Psoas muscle (tissue), 8 donors: ENCODE results near the gene ATP8A2. TPM values are rescaled to one million over a fixed set of nuclear protein-coding genes. Genes with fewer than 3 reads are reported as not detected.

Source experiments
- ATAC-seq, 4 donors: fragments of 200-7000 bp; cut with Tn5 transposase; one replicate each; pipeline ENCODE4 v1.9.1; 2020; ENCODE audit warnings: moderate library complexity in 3 of 4, mild to moderate bottlenecking in 2 of 4
- DNase-seq, 2 donors: peaks; one replicate each; pipeline ENCODE4 v3.0.0-alpha.2; 2020
- H3K27ac ChIP-seq: fragments of 200-600 bp; one replicate; pipeline ENCODE4 v1.8.0; 2022
- H3K27me3 ChIP-seq, 3 donors: fragments of 200-600 bp in 1 of 3; one replicate each; pipeline versions ENCODE4 v1.6.1 to v1.8.0; 2013 to 2022; ENCODE audit warnings: low read length in 2 of 3, mild to moderate bottlenecking in 2 of 3, moderate library complexity in 1 of 3; ENCODE audit not compliant: insufficient read depth in 3 of 3
- H3K36me3 ChIP-seq, 2 donors: fragments of 200-600 bp in 1 of 2; one replicate each; pipeline versions ENCODE4 v1.6.1 to v1.8.0; 2013 to 2022; ENCODE audit warnings: low read depth in 1 of 2, mild to moderate bottlenecking in 1 of 2, moderate library complexity in 1 of 2; ENCODE audit not compliant: insufficient read depth in 1 of 2
- H3K4me1 ChIP-seq: fragments of 200-600 bp; one replicate; pipeline ENCODE4 v1.8.0; 2022
- H3K4me3 ChIP-seq: fragments of 200-600 bp; one replicate; pipeline ENCODE4 v1.8.0; 2022; ENCODE audit warnings: mild to moderate bottlenecking
- H3K9me3 ChIP-seq: fragments of 200-600 bp; one replicate; pipeline ENCODE4 v1.8.0; 2022
- WGBS, 3 donors: extraction: QIAGEN DNeasy Blood & Tissue Kit; methylation state at CpG; one replicate each; pipeline versions ENCODE4 v1.1.6 to v1.1.7; 2013; 5-methylcytosine and 5-hydroxymethylcytosine counted together
- intact Hi-C, 2 donors: fragments of 100-400 bp; cut with DNase I; formaldehyde crosslinking; loops; one replicate each; pipeline versions ENCODE4 v1.11.0 to v1.14.2; 2022
- polyA plus RNA-seq, 3 donors: library from polyadenylated mRNA; stranded (reverse); fragments of 200-250 nt; gene quantifications; one replicate each; pipeline ENCODE4 v1.2.3, GENCODE V29; 2013
- total RNA-seq, 4 donors: library from RNA; stranded (reverse); fragmentation: NEBNext Ultra II Directional in 2 of 4; extraction: Animal tissue kit (Norgen Biotek cat#: 25700) in 2 of 4; gene quantifications; one replicate each; pipeline versions ENCODE4 v1.2.1 to v1.2.4, GENCODE V29; 2021 to 2023
- TF ChIP-seq, protein P1 (sequence below): fragments of 200-600 bp; IDR thresholded peaks from one replicate; pipeline ENCODE4 v1.8.0; 2022; ENCODE audit warnings: antibody characterized with exemption
- donor health status: healthy with polysubstance abuse.
- donor health status: DM: no; HTN: no; CAD: no; lungs with moderate emphysema.
- donor health status: Bipolar disorder and iron deficiency.
- donor health status: healthy.
- donor health status: DM: yes; HTN: yes; CAD: no.
- donor health status: DM: no; HTN: no; CAD: no.
- donor health status: DM: no; HTN: no; CAD: no.
- donor health status: DM: yes; HTN: yes; CAD: no.

ATP8A2 gene
- total and polyA plus RNA-seq, 7 donors: 0.02 to 0.22 (median 0.04) TPM; not detected in 2

DNA sequence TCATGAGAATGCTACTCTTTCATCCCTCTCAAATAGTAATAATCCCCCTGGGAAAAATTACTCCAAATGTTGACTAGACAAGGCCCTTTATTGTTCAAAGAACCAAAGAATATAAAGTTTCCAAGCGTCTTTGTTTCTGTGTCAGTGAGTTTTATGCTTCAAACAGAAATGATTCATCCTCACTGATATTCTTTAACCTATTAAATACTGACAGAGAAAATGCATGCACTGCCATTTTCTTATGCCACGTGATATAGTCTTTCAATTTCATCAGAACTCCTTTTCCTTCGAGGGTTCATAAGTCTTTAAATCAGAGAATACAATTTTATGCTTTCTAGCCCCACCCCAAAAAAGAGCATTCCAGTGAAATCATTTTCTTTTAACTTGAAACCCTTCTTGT lies 468.5 kb downstream of the ATP8A2 start:
- DNase-seq (no peak), ATAC-seq (no peak)
- H3K27me3 ChIP-seq: no peaks in the 10 kb centered on the region
- intact Hi-C loops: no loop called here
- no peak overlapping the region for H3K4me3 ChIP-seq
- no peak overlapping the region for H3K27ac ChIP-seq
- H3K9me3 ChIP-seq: no peaks in the 10 kb centered on the region
- WGBS, 3 donors: 45 to 54% (median 53%) methylated on average over 3 of the region's 3 CpGs
- no peaks in the 10 kb centered on the region for H3K36me3 ChIP-seq
- TF ChIP-seq, protein P1, sequence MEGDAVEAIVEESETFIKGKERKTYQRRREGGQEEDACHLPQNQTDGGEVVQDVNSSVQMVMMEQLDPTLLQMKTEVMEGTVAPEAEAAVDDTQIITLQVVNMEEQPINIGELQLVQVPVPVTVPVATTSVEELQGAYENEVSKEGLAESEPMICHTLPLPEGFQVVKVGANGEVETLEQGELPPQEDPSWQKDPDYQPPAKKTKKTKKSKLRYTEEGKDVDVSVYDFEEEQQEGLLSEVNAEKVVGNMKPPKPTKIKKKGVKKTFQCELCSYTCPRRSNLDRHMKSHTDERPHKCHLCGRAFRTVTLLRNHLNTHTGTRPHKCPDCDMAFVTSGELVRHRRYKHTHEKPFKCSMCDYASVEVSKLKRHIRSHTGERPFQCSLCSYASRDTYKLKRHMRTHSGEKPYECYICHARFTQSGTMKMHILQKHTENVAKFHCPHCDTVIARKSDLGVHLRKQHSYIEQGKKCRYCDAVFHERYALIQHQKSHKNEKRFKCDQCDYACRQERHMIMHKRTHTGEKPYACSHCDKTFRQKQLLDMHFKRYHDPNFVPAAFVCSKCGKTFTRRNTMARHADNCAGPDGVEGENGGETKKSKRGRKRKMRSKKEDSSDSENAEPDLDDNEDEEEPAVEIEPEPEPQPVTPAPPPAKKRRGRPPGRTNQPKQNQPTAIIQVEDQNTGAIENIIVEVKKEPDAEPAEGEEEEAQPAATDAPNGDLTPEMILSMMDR: no peak
- no peaks in the 10 kb centered on the region for H3K4me1 ChIP-seq

DNA sequence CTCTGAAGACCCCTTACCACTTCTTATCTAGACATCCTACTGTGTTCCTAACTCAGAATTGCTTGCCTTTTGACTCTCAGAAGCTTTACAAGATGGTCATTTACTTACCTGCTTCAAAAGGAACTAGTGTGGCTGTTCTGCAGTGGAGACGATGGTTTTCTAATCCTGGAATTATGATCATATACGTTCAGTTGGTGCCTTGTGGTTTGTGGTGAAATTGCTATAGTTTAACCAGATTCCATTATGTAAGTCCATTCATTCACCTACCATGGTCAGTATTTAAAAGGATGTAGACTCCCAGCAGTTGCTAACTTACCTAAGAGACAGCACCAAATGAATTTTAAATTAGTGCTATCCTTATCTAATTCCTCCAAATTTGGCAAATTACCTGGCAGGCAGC lies 469.2 kb downstream of the ATP8A2 start:
- no peak overlapping the region for H3K27ac ChIP-seq
- no peaks in the 10 kb centered on the region for H3K9me3 ChIP-seq
- ATAC-seq: no peak
- H3K36me3 ChIP-seq: no peaks in the 10 kb centered on the region
- 85 to 87% (median 85%) methylated on average over 2 of the region's 2 CpGs for WGBS, 3 donors
- intact Hi-C loops: no loop called here
- no peak overlapping the region for H3K4me3 ChIP-seq
- H3K4me1 ChIP-seq: no peaks in the 10 kb centered on the region
- TF ChIP-seq, protein P1: no peak
- DNase-seq: no peak
- H3K27me3 ChIP-seq: no peaks in the 10 kb centered on the region

DNA sequence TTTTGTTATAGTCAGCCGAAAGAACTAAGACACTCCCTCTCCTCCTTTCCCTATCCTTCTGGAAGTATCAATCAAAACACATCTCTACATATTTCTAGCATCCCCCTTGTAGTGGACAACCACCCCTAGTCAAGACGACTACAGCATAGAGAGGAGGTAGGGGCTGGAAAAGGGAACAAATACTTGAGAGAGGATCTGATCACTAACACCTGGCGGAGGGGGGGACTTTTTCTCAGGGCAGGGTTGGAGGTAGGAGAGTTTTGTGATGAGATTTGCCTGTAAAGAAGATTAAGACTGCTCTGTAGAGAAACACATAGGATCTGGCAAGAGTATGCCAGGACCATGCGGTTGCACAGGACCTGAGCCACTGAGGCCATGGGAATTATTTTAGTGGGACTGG lies 471.9 kb downstream of the ATP8A2 start:
- ATAC-seq: no peak
- Histone ChIP-seq H3K4me3 (no peak overlapping the region), H3K4me1 (no peaks in the 10 kb centered on the region), H3K27ac (no peak overlapping the region), H3K9me3 (no peaks in the 10 kb centered on the region), H3K36me3 (no peaks in the 10 kb centered on the region), H3K27me3 (no peaks in the 10 kb centered on the region)
- 86 to 91% (median 88%) methylated on average over 4 of the region's 4 CpGs for WGBS, 3 donors
- intact Hi-C loops: no loop called here
- TF ChIP-seq, protein P1: no peak
- no peak for DNase-seq

DNA sequence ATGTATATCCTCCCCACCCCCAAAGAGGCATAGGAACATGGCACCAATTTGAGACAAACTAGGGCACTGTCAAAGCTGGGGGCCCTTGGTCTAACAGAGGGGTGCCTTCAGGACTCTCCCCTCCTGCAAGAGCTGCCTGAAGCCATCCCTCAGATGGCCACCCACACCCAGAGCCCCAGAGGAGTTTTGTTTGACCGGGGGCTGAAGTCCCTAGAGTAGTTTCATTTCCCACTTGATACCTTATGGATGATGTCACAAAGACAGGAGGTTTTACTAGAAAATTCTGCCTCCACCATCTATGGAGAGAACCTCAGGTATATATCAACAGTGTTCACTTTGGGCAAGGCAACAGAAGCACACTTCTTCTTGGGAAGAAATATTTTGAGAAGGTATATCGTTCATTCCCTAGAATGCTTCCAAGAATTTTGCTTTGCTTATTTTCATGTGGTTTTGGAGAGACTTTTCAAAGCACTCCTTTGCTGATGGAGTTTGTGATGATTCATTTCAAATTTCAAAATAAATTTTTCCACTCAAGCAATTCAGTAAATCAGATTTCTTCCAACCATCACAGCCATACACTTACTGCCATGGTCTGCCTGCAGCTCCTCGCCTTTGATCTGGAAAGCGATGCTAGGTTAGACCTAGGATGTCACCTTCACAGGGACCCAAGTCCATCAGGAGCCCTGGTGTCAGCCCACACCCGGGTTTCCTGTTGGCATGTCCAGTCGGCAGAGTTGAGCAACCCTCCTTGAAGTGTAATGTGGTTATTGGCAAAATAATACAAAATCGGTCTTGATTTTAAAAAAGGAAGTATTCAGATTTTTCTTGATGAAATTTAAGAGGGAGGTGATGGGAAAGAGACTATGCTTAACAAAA lies 473.0 kb downstream of the ATP8A2 start:
- H3K4me3 ChIP-seq: no peak overlapping the region
- H3K9me3 ChIP-seq: no peaks in the 10 kb centered on the region
- ATAC-seq (no peak), DNase-seq (no peak)
- TF ChIP-seq, protein P1: no peak
- H3K27me3 ChIP-seq: no peaks in the 10 kb centered on the region
- H3K36me3 ChIP-seq: no peaks in the 10 kb centered on the region
- WGBS, 3 donors: 84 to 86% (median 84%) methylated on average over 7 of the region's 7 CpGs
- no peak overlapping the region for H3K27ac ChIP-seq
- no peaks in the 10 kb centered on the region for H3K4me1 ChIP-seq
- intact Hi-C loops: no loop called here
